GM19025 (cell line): Measurements from ENCODE around the gene SLITRK2.

Experiments used
- ATAC-seq: cut with Tn5 transposase; IDR thresholded peaks from one replicate; pipeline ENCODE4 v1.9.1; 2021; ENCODE audit warnings: mild to moderate bottlenecking, low read depth, moderate library complexity; ENCODE audit not compliant: unreplicated experiment

Gene SLITRK2

GRCh38 chrX:145817331-145818185 is at the start of gene SLITRK2:
TSS of gene SLITRK2 (plus strand) at chrX:145817829. CDS start at chrX:145822426, 4,597 bp downstream.
- ATAC-seq: no peak

- ATAC-seq: no peak
Observed at GRCh38 chrX:145773006-145773405, 44.6 kb upstream of the SLITRK2 start.

GRCh38 chrX:145792281-145792680 is 25.3 kb upstream of the SLITRK2 start:
- ATAC-seq: no peak

GRCh38 chrX:145803508-145803907 is 14.1 kb upstream of the SLITRK2 start:
- ATAC-seq: no peak

- no peak for ATAC-seq
Observed at GRCh38 chrX:145813081-145813480, 4.5 kb upstream of the SLITRK2 start.

- no peak for ATAC-seq
Observed at GRCh38 chrX:145816601-145817315, 871 bp upstream of the SLITRK2 start.

GRCh38 chrX:145818186-145819113 is 821 bp downstream of the SLITRK2 start:
- no peak for ATAC-seq

- ATAC-seq: no peak
Observed at GRCh38 chrX:145820825-145821224, 3.2 kb downstream of the SLITRK2 start.

- no peak for ATAC-seq
Observed at GRCh38 chrX:145821291-145821897, 3.8 kb downstream of the SLITRK2 start.

- no peak for ATAC-seq
Observed at GRCh38 chrX:145821898-145822571, 4.4 kb downstream of the SLITRK2 start.

- no peak for ATAC-seq
Observed at GRCh38 chrX:145823132-145823531, 5.5 kb downstream of the SLITRK2 start.

GRCh38 chrX:145825896-145826295 is 8.3 kb downstream of the SLITRK2 start:
- ATAC-seq: no peak

- ATAC-seq: no peak
Observed at GRCh38 chrX:145826466-145826865, 8.8 kb downstream of the SLITRK2 start.

- ATAC-seq: no peak
Observed at GRCh38 chrX:145832796-145833195, 15.2 kb downstream of the SLITRK2 start.

GRCh38 chrX:145840531-145840930 is 22.9 kb downstream of the SLITRK2 start:
- no peak for ATAC-seq

GRCh38 chrX:145843146-145843904 is 25.7 kb downstream of the SLITRK2 start:
- ATAC-seq: no peak

GRCh38 chrX:145844886-145845285 is 27.3 kb downstream of the SLITRK2 start:
- no peak for ATAC-seq

- ATAC-seq: no peak
Observed at GRCh38 chrX:145848448-145848847, 30.8 kb downstream of the SLITRK2 start.

- ATAC-seq: no peak
Observed at GRCh38 chrX:145848857-145849256, 31.2 kb downstream of the SLITRK2 start.
